Epidermal melanocyte (primary cell): ENCODE data around the gene GLP1R.

Experiments
- DNase-seq: peaks from one replicate; pipeline ENCODE4 v3.0.0; 2011; ENCODE audit warnings: low spot score; ENCODE audit not compliant: insufficient read length

GLP1R gene

GRCh38 chr6:39062014-39062740, 13.6 kb downstream of the GLP1R start:
- DNase-seq: no peak

- DNase-seq: no peak
Observed at GRCh38 chr6:39063526-39063925, 14.9 kb downstream of the GLP1R start.

- DNase-seq: no peak
Observed at GRCh38 chr6:39065561-39065960, 17.0 kb downstream of the GLP1R start.

GRCh38 chr6:39068391-39068790, 19.8 kb downstream of the GLP1R start:
- DNase-seq: no peak

GRCh38 chr6:39072830-39073229, 24.2 kb downstream of the GLP1R start:
- DNase-seq: no peak

GRCh38 chr6:39073471-39074355, 25.1 kb downstream of the GLP1R start:
- DNase-seq: no peak

GRCh38 chr6:39074486-39074885, 25.9 kb downstream of the GLP1R start:
- DNase-seq: no peak

- no peak for DNase-seq
Observed at GRCh38 chr6:39075010-39075686, 26.6 kb downstream of the GLP1R start.

- no peak for DNase-seq
Observed at GRCh38 chr6:39075807-39076622, 27.4 kb downstream of the GLP1R start.

GRCh38 chr6:39076623-39077535, 28.3 kb downstream of the GLP1R start:
- DNase-seq: no peak

- no peak for DNase-seq
Observed at GRCh38 chr6:39077882-39078594, 29.5 kb downstream of the GLP1R start.

- DNase-seq: no peak
Observed at GRCh38 chr6:39078695-39079094, 30.1 kb downstream of the GLP1R start.

GRCh38 chr6:39079197-39080125, 30.9 kb downstream of the GLP1R start:
- DNase-seq: no peak

- DNase-seq: no peak
Observed at GRCh38 chr6:39080246-39080875, 31.8 kb downstream of the GLP1R start.

- DNase-seq: no peak
Observed at GRCh38 chr6:39082310-39082709, 33.7 kb downstream of the GLP1R start.

GRCh38 chr6:39083231-39083634, 34.7 kb downstream of the GLP1R start:
- no peak for DNase-seq

- DNase-seq: no peak
Observed at GRCh38 chr6:39084506-39084905, 35.9 kb downstream of the GLP1R start.
